COLO668 (cell line): ENCODE data around the gene PCDHGC5.
A peak's percentile ranks its signal among the peaks of the same experiment; 100 is the strongest.

Source experiments
- DNase-seq: peaks from one replicate; lab custom pipeline; 2025; ENCODE audit not compliant: unreplicated experiment; lab: John Stamatoyannopoulos, UW

Gene PCDHGC5

DNA sequence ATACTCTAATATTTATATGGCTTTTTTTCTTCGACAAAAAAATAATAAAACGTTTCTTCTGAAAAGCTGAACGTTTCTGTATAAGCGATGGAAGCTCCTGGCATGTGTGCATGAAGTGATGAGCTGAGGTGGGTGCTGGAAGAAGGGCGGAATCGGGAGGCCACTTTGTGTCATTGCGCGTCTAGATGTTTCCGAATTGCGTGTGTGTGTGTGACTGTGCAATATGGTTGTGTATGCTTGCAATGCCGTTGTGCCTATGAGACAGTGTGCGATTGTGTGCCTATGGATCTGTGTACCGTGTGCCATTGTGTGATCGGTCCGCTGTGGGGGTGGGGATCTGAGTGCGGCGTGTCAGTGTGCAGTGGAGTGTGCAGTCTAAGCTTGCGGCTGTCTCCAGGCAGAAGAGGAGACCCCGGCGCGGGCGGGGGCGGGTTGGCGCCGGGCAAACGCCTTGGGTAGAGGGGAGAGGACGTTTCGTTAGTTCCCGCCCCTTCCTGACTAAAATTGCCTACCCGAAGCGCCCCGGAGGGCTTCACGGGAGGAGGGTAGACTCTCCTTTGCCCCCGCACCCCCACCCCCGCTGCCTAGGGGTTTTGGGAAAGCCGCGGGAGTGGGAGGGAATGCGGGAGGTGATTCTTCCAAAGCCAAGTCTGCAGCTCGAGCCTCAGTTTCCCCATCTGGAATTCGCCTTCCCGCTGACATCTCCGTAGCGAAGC lies 24.2 kb downstream of the PCDHGC5 start:
- no peak for DNase-seq

DNA sequence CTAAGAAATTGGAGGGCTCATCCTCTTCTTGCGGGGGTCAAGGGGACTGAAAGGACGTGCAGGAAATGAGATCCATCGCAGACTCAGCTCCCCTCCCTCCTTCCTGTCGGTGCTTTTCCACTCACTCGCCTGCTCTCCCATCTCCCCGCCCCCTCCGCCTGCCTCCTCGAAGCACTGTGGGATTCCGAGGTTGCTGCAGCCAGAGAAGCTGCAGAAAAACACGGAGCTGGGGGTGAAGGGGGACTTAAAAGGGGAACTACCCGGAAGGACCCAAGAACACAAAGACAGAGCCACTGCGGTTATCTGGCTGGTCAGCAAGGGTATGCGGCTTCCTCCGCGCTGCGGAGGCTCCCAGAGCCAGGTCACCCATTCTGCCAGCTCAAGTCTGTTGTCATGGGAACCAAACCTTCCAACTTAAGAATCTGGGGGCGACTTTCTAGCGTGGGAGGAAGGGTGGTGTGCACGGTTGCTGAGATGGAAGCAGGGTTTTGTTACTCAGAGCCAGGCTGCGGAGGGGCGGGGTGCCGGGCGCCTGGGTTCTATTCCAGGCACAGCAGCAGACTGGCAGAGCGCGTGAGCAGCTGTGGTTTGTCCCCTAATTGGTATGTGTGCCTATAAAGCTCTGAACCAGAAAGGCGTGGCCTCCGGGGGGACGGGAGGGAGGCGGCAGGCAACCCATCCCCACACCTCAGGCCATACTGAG lies 24.9 kb downstream of the PCDHGC5 start:
- no peak for DNase-seq

DNA sequence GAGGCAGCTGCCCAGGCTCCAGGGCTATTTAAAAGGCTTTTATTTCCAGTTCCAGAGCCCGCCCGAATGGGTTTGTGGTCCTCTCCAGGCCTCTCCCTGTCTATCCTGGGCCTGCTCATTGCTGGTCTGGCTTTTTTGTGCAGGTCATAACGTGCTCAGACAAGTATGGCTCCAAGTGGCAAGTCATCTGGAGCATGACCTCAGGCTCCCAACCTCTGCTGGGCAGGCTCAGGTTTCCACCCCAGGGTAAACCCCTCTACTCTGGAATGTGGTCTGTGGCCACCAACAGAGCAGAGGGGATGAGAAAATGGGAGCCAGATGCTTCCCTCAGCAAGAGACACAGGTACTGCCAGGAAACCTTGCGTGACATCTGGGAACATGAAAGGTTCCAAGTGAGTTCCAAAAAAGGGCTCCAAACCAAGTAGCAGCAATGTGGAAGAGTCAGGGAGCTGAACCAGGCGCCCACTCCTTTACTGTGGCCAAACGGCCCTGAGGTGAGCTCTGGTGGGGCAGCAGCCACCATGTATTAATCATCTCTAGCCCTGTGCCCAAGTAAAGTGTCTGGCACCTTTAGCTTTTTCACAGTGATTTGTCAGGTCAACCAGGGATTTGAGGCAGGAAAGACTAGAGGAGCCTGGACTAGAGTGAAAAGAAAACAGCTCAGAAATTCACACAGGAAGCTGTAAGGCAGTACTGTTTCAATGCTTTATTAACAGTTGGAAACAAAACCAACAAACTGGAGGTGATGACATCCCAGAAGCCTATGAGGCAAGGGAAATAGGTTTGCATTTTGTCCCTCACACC lies 25.7 kb downstream of the PCDHGC5 start:
- DNase-seq = peak; percentile 5

DNA sequence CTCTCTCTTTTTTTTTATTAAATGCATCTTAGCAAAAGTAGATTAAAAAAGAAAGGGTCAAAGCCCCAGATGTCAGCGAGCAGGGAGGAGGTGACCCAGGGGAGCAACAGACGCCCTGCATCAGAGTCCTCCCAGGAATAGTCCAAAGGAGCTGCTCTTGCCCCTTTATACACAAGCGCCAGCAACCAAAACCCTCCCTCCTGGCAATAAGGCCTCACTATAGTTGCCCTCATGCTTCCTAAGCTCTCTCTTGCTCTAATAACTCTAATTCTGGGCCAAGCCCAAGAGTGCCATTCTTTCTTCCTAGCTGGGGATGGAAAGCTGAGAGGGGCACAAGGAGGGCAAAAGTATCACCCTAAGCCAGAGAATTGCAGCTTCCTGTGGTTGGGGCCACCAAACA lies 26.3 kb downstream of the PCDHGC5 start:
- no peak for DNase-seq

DNA sequence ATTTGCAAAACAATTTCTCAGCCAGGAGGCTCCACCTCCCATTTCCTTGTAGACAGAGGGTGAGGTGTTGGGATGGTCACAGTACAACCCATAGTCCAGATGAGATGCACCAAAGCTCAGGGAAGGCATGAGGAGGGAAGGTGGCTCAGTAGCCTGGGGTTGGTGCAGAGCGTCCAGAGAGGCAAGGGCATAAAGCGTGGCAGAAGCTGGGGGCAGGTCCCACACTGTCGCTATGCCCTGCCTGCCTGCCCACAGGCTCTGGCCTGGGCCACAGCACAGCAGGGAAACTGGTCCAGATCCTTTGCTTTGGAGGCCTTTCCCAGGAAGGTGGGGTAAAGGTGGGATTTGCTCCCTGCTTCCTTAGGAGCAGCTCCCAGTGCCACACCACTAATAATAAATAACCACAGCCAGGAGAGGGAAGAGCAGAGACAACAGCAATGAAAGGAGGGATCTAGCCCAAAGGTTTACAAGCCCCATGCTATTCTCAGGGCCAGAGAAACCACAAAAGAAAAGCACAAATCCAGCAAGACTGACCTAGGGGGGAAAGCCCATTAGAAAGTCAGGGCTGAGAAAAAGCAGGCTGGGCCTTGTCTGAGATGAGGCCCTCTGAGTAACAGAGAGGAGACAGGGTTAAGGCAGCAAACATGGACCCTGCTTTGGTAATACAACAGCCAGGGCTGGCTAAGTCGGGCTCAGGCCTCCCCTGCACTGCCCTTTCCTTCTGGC lies 27.2 kb downstream of the PCDHGC5 start:
- no peak for DNase-seq

DNA sequence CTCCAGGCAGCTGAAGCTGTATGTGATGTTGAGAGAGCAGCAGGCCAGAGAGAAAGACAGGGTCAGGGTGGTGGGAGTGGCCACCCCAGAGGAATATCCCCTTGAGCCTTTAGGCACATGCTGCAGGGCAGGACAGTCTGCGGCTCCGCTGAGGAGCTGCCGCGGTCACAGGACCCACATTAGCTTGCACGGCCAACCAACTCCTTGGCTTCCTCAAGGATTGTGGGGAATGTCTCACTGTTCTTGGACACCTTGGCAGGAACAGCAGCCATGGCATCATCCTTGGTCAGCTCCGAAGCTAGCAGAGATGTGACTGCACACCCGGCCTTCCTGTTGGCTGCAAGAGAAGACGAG lies 27.8 kb downstream of the PCDHGC5 start:
- no peak for DNase-seq

DNA sequence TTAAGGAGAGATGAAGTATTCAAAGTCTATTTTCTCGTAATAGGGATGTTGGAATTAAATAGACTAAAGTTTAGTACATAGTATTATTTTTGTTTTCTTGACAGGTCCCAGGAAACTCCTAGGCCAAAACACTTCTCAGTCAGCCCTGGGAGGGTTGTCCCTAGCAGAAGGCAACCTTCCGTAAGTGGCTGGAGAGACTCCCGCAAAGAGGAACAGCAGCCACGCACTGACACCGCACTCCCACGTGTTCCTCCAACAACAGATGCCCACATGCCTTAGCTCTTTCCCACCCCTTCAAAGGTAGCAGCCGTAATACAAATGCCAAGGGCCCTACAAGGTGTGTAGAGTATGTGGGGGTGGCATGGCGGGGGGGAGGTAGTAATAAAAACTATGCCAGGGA lies 28.4 kb downstream of the PCDHGC5 start:
- DNase-seq = no peak

DNA sequence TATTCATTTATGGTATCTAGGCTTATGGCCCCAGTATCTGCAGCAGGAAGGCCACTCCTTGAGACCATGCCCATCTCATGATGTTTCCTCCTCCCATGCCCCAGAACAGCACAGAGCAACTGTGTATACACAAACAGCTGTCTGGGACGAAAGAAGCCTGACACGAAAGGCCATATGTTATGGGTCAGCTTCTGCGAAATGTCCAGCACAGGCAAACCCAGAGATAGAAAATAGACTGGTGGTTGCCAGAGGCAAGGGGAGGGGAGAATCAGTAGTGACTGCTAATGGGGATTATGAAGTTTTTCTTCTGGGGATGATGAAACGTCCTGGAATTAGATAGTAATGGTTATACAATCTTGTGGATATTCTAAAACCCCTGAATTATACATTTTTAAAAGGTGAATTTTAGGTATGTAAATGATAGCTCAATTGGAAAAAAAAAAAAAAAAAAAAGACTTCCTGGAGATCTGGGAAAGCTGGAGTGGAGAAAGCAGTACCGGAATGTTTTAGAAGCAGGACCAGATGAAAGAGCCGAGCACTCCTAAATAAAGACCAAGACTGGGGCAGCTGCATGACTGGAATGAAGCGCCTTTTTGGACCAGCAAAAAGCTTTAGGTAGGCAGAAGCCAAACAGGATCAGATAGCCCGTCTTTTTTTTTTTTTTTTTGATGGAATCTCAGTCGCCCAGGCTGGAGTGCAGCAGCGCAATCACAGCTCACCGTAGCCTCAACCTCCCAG lies 29.2 kb downstream of the PCDHGC5 start:
- no peak for DNase-seq

DNA sequence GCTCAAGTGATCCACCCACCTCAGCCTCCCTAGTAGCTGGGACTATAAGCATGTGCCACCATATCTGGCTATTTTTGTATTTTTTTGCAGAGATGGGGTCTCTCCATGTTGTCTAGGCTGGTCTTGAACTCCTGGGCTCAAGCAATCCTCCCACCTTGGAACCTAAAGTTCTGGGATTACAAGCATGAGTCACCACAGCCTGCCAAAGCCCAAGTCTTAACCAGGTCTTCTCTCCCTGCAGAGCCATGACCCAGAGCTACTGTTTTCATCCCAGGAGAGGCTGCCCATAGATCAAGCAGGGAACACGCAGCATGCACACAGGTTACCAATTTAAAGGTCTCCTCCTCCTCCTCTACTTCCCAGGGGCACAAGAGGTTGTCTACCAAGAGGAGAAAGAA lies 29.7 kb downstream of the PCDHGC5 start:
- no peak for DNase-seq

DNA sequence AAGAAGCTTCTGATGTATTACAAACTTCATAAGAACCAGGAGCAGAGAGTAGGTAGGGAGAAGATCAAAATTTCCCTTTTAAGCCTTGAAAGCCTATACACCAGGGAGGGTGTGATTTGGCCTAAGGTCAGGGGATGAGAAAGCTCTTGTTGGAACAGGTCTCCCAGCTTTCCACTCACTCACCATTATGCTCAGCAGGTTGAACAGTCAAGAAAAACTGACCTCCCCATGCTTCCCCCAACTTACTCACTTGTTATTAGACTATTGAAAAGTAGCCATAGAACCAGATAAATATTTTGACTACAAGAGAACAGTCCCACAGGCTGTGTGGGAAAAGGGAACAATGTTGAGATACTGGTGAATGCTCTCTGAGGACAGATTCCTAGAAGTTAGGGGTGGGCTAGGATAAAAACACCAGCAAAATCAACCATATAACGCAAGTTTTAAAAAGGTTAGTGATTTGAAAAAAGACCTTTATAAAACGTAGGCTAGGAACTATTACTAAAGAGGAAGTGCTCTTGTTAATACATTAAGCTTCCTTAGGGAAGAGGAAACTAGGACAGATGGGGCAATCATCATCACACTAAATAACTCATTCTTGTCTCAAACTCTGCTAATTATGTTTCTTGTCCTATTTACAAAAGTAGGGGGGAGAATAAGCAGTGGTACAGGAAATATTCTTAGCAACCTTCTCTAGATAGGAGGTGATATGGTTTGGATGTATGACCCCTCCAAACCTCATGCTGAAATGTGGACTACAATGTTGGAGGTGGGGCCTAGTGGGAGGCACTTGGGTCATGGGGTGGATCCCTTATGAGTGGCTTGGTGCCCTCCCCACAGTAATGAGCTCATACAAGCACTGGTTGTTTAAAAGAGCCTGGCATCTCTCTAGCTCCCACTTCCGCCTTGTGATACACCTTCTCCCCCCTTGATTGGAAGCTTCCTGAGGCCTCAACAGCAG lies 31.0 kb downstream of the PCDHGC5 start:
- no peak for DNase-seq

DNA sequence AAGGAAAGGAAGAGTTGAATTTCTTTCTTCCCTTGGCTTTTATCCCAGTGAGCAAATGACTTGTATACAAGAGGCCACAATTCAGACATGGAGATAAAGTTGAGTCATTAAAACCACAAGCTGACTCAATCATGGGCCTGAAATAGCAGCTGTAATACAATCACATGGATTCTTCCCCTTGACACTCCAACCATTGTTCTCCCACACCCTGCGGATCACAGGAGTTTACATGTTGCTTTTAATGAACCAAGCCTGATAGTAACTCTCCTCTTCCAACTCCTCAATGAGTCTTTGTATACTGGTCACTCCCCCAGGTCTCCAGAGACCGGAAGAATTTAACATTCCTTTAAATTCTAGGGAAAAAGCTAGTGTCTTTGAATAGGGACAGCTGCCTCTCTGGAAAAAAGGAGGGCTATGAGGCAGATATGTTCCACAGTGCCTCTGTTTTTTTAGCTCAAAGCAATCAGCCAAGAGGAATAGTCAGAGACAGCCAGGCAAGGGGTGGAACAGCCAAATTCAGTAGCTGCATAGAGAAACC lies 32.4 kb downstream of the PCDHGC5 start:
- peak; percentile 3 for DNase-seq

DNA sequence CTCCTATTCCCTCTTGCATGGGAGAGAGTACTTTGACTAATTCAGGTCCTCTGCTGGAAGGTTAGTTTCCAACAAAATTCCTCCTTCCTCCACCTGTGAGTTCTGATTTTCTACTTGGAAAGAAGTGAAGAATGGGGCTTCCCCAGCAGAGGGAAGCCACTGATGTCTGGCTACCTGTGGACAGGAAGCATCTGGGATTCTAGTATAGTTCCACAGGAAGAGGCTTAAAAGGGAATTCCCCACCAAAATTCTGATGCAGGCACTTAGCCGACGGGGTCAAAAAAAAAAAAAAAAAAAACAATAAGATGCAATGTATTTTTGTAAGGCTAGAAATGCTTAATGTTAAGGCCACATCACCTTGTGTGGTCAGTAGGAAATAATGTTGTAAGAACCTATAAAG lies 33.4 kb downstream of the PCDHGC5 start:
- DNase-seq = no peak

DNA sequence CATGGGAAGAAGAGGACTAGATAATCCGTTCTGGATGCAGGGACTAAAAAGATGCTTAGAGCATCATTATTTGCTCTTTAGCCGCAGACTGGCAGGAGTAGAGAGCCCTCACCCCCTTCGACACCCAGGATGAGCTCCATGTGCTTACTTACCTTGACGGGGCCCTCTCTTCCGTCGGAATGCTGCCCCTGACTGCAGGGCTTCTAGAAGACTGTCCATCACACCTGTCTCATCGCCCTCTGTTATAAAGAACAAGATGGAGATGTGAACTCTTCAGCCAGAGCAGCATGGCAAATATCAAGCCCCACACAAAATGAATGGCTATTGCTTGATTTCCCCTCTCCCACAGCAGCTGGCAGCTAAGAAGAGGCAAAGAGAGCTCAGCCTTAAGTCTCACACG lies 35.1 kb downstream of the PCDHGC5 start:
- no peak for DNase-seq

DNA sequence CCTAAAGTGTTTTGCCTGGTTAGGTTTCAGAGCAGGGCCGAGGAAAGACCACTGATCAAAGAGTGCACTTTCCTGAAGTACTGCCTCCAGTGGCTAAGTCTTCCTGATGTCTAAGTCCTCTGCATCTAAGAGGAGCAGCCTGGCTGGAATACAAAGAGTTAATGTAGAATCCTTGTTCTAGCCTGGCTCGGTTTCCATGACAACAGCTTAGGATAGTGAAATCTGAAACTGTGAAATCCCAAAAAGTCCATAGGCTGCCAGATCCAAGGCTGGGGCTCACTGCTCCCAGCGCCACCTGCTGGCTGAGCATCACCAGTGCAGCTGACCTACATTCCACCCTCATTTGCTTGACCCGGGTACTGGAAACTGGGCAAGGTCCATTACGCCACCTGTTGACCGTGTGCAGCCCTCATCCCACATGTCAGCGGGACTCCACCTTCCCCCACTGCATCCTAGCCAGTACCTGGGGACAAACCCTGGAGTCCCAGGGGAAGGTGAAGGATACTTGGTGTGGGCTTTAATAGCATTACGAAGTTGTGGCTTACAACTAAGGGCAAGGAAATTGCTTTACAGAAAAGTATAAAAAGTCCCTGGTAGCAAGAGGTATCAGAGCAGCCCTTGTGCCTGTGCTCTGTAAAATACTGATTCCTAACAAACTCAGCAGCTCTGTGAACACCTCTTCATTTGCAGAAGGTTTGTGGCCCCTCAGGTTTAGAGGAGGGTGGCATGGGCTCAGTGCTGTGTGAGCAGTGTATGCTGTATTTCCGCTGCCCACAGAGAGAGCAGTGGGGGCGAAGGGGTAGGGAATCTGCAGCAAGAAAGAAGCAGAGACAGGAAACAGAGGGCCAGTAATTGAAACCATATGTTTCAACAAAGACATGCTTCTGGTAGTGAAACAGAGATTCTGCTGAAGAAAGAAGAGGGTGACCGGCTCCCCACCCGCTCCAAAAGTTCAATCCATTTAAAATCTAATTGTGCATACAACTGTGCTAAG lies 36.0 kb downstream of the PCDHGC5 start:
- peak; percentile 64 for DNase-seq

DNA sequence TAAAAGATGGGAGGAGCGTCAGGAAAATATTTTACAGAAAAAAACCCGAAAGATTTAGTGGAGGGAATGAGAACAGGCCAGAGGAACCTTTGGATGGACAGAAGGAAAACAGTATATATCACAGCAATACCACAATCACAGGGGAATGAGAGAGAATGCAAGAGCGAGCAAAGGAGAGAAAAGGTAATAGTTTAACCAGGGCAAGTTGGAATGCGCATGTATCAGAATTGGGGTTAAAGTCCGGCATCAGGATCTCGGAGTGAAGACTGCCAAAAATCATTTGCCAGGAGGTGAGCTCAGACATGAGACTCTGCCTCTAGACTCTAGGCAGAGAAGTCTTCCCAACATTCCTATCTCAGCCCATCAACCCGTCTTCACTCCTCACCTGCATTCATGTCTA lies 36.8 kb downstream of the PCDHGC5 start:
- DNase-seq = no peak

DNA sequence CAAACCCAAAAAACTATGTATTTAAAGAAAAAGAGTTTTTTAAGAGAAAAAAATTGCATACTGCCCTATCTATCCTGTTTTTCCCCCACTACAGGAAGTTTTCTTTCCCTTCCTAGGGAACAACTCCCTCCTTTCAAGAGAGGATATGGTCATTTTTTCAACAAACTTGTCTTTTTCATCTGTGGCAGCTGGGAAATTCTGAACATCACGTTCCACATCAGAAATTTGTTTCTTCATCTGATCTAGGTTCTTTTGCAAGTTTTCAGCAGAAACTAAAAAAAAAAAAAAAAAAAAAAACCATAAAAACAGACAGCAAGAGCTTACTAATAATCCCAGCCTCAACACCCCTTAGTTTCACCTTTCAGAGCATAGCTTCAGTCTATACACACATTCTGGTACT lies 38.5 kb downstream of the PCDHGC5 start:
- no peak for DNase-seq

DNA sequence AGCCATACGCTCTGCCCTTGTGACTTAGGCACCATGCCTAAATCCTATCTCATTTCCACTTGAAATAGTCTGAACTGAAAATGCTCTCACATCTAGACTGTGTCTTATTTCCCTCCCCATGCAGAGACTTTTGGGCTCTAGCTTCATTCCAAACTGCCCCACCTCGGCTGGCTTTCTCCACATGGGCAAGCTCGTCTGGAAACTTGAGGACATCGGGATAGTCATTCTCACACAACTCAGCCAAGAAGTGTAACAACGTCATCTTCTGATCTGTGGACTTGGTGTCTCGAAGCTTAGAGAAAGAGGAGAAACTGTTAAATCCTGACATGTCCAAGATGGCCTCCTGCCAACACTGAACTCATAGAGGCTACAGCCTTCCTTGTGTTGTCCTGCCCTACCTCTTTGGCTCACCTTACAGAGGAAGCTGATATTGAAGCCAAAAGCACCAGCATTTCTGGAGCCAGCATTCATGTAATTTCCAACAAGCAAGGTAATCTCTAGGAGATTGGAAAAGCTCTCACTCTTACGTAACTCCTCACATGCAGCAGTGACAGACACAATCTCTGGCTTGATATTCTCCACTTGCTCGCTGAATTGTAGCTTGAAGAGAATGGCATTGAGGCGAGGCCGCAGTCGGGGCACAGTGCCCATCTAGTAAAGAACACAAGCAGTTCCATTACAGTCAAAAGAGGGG lies 39.6 kb downstream of the PCDHGC5 start:
- no peak for DNase-seq

DNA sequence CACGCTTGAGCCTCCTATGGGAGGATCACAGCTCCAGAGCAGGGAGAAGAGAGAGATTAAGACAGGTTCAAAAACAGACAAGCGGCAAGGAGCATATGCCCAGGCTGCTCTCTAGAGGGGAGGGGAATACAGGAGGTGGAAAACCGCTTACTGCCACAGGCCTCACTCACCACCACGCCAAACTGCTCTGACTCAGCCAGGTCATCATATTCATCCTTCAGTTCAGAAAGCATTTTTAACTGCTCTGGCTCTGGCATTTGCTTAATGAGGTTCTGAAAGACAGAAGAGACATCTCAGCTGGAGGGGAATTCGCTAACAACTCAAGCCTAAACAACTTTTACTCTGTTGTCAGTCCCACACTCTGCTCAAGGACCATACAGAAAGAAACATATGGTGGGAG lies 40.1 kb downstream of the PCDHGC5 start:
- DNase-seq = no peak
